ENCODE measurements around the gene MYLK.

The MYLK gene

GRCh38 chr3:123877466-123877865 lies 6.7 kb downstream of the MYLK start:
- no peak for DNase-seq

DNA sequence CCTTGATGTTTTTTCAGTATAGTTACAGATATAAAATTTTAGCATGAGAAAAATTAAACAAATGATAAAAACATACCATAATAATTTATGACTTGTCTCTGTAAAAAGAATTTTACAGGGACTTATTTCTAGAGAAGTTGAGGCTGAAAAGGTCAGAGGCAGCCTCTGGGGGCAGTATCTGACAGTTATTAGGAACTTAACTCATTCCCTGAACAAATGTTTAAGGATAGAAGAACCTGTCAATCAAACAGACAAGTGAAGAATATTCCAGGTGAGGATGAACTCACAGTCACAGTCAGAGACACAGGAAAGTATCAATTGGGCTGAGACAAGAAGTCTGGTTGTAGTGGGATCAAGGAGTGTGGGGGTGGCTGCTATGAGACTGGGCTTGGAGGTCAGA lies 7.3 kb downstream of the MYLK start:
- DNase-seq = no peak

GRCh38 chr3:123872621-123873020 lies 11.5 kb downstream of the MYLK start:
- no peak for DNase-seq

GRCh38 chr3:123871946-123872345 lies 12.2 kb downstream of the MYLK start:
- peak; percentile 6 for DNase-seq

DNA sequence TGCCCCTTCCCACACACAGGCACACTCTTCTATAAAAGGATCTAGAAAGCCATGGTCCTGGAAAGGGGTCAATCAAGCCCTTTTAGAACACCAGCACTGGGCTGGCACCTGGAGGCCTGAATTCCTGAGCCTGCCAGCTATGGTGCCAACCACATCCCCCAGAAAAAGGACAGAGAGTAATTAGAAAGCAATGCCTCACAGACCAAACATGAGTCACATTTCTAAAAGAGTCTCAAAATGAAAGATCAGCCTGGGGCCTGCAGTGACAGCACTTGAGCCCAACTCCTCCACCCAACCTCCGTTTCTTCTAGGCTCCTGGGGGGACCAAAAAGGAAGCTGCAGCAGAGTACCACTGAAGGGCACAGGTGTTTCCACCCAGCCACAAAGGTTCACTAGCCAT lies 14.1 kb downstream of the MYLK start:
- peak; percentile 15 for DNase-seq

DNA sequence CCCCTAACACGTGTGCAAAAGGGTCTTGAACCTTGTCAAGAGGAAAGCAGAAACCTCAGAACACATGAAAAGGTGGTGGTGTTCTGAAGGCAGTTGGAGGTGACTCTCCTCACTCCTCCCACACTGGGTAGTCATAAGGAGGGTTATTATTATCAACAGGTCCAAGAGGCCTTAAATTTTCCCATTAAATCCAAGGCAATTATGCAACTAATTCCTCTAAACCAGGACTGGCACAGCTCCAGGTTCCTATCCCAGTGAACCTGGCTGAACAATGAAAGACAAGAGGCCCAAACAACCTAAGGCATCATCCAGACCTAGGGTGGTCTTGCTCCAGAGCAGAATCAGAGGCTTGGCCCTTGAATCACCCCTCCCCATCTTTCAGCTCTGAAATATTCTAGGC lies 15.0 kb downstream of the MYLK start:
- DNase-seq = peak; percentile 10

- DNase-seq = no peak
Measured at GRCh38 chr3:123864706-123865105, 19.4 kb downstream of the MYLK start.

- DNase-seq = no peak
Measured at GRCh38 chr3:123862152-123862551, 22.0 kb downstream of the MYLK start.

DNA sequence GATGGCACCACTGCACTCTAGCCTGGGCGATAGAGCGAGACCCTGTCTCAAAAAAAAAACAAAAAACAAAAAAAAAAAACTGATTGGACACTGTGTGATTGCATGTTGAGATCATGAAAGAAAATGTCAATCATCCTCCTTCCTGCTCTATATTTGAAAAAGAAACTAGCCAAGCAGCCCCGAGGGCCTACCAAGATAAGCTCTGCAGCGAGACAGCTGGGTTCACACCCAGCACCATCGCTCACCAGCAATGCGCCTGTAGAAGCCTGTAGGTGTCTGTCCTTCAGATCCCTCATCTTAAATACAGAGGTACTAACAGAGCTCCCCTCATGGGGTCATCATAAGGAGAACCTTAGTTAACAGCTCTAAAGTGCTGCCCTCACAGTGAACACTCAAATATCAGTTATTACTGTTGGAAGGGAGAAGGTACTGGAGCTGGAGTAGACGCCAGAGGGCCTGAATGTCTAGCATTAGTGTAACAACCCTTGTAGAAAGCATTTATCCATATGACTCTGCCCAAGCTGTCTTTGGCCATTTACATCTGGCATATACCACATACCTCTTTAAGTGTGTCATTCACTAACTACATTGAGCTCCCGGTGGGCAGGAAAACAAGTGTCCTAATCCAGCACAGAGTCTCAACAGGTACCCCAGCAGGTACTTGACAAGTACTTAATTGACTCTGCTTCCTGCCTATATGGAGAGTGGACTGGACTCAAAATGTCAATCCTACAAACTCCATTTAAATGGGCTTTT lies 22.9 kb downstream of the MYLK start:
- no peak for DNase-seq

- DNase-seq = no peak
Measured at GRCh38 chr3:123859177-123859576, 25.0 kb downstream of the MYLK start.

DNA sequence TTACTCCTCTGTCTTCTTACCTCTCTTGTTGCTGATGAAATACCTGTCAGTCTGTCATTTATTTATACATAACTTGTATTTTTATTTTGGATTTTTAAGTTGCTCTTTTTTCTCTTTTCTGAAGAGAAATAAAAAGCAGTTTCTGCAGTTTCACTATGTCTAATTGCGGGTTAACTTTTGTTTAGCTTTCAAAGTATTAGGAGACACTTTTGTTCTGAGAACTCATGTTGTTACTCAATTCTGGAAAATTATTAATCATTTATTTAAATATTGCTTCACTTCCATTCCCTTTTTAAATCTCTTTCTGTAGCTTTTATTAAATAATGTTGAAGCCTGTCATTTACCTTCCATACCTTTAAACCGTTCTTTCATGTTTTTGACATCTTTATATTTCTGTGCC lies 29.2 kb downstream of the MYLK start:
- no peak for DNase-seq

DNA sequence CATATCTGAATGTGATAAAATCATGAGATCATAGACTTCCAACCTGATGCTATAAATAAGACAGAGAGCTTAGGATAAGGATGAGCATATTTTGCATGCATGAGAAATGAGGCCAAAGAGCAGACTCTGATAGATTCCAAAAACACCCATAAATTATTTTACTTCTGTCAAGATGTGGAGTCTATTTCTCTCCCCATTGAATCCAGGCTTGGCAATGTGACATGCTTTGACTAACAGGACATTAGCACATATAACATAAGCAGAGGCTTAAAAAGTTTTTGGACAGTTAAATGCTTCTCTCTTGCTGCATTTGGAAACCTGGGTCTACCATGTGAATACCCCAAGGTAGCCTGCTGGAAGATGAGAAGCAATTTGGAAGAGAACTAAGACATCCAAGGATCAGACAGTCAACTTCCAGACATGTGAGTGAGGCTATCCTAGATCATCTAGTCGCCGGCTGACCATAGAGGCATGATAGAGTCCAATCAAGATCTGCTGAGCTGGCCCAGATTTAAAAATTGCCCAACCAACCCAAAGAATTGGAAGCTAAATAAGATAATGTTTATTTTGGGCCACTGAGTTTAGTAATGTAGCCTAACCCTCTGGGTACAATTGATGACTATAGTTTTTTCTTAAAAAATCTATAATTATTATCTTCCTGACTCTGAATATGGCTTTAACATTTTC lies 30.3 kb downstream of the MYLK start:
- no peak for DNase-seq

DNA sequence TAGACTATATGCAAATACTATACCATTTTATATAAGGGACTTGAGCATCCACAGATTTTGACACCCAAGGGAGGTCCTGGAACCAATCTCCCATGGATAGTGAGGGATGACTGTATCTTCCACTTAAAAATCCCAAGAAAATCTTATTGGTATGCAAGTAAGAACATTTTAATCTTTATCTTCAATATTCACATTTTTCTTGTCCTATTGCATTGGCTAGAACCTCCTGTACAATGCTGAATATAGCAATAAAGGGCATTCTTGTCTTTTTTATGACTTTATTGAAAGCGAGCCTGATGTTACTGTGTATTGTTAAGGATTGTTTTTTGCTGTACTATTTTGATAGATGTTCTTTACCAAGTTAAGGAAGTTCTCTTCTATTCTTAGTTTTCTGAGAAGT lies 36.9 kb downstream of the MYLK start:
- no peak for DNase-seq

GRCh38 chr3:123843668-123844067 lies 40.5 kb downstream of the MYLK start:
- DNase-seq = peak; percentile 41

DNA sequence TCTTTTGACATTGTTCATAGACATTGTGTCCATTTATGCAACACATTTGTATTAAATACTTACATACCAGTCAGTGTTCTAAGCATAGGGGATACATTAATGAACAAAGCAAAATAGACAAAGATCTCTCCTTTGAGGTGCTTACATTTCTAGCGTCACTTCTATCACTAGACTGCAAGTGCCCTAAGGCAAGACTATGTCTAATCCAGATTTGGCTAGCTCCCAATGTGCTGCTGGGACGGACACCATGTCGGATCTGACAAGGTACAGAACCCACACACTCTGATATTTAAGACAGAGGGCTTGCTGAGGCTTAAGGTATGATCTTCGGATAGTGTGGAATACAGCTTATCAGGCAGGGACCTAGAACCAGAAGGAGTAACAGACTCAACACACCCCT lies 41.4 kb downstream of the MYLK start:
- DNase-seq = no peak

- DNase-seq = peak; percentile 49
Measured at GRCh38 chr3:123841476-123842238, 42.5 kb downstream of the MYLK start.

- no peak for DNase-seq
Measured at GRCh38 chr3:123840961-123841360, 43.2 kb downstream of the MYLK start.

DNA sequence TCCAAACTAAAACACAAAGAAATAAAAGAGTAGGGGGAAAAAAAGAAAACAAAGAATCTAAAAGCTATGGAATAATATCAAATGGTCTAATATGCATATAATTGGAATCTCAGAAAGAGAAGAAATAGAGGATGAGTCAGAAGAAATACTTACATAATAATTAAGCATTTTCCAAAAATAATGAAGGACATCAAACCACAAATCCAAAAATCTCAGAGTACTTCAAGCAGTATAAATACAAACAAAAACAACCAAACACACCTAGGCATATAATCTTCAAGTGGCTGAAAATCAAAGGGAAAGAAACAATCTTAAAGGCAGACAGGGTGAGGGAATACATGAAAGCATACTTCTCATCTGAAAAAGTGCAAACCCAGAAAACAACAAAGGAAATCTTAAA lies 46.3 kb downstream of the MYLK start:
- DNase-seq = no peak

DNA sequence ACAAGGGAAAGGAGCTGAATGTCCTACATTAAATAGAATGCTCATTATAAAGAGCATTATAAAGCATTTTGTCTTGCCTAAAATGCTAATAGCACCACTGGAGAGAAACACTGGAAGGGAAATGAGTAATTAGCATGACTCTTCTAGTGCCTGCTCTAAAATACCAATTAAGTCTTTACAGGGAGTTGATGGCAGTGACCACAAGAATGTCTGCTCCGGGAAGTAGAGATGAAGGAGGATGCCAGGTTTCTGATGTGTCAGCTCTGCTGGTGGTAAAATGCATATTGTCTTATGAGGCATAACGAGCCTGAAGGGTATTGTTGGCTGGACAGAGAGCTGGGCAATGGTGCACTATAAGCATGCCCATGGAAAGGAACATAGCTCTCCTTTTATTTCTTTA lies 49.5 kb downstream of the MYLK start:
- peak; percentile 80 for DNase-seq

- no peak for DNase-seq
Measured at GRCh38 chr3:123833398-123833785, 50.7 kb downstream of the MYLK start.

DNA sequence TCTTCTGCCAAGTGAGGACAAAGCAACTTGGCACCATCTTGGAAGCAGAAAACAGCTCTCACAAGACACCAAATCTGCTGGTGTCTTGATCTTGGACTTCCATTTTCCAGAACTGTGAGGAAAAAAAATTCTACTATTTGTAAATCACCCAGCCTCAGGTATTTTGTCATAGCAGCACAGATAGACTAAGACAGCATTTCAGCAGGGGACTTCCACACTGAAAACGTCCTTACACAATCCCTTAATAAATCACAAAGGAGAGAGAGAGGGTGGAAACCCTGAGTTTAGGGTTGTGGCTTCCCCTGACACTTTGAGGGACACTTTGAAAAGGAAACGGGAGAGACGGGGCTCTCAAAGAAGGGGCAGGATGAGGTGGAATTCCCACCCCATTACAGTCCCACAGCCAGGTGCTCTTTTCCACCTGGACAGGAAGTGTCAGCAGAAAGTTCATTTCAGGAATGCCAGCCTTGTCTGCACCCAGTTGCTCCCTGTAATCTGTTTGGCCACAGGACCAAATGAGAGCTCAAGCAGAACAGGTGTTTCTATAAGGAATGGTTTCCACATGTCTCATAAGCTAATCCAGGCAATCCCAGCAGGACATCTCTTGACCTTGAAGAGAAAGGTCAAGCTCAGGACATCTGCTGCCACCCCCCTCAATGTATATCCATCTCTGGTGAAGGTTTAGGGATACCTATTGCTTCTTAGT lies 51.3 kb downstream of the MYLK start:
- no peak for DNase-seq

- no peak for DNase-seq
Measured at GRCh38 chr3:123831420-123831819, 52.7 kb downstream of the MYLK start.

- DNase-seq = no peak
Measured at GRCh38 chr3:123821920-123822319, 62.2 kb downstream of the MYLK start.

Measured in NCI-H226 (cell line).